HG03135 (cell line): ENCODE results near the gene GSTT2.
"Not testable (repeated sequence)": the region's sequence is repeated elsewhere in the genome, so short reads cannot be mapped to it uniquely, and the experiment has no call there.

Source experiments
- ATAC-seq: cut with Tn5 transposase; IDR thresholded peaks from one replicate; pipeline ENCODE4 v1.9.1; 2021; ENCODE audit warnings: mild to moderate bottlenecking, moderate library complexity; ENCODE audit not compliant: unreplicated experiment

GSTT2 gene

DNA sequence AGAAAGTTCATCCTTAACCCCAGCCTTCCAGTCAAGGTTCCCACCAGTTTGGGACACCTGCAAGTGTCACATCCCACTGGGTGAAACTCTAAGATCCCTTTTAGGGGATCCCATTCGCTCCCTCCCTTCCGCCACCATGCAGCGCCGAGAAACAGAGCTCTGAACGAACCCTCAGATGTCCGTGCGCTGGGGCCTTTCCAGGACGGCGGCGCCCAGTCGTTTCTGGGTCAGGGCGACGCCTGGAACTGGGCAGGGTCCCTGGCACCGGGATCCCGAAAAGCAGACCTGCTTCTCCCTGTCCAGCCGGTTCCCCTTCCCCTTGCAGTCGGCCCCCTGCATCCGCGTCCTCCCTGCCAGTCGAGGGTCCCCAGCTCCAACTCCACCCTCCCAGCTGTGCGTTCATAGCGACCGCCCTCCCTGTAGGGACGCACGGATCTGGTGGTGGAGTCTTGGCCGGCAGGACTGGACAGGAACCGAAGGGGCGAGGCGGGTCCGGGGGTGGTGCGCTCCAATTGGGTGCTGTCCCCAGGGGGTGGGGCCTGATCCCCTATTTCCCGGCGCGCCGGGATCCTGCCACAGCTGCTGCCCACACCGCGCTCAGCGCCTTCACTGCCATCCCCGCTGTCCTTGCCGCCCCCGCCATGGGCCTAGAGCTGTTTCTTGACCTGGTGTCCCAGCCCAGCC lies at the start of gene GSTT2:
Gene GSTT2 (plus strand): TSS at position 578 of the 684 bp plus-strand sequence.
- not testable (repeated sequence) for ATAC-seq

DNA sequence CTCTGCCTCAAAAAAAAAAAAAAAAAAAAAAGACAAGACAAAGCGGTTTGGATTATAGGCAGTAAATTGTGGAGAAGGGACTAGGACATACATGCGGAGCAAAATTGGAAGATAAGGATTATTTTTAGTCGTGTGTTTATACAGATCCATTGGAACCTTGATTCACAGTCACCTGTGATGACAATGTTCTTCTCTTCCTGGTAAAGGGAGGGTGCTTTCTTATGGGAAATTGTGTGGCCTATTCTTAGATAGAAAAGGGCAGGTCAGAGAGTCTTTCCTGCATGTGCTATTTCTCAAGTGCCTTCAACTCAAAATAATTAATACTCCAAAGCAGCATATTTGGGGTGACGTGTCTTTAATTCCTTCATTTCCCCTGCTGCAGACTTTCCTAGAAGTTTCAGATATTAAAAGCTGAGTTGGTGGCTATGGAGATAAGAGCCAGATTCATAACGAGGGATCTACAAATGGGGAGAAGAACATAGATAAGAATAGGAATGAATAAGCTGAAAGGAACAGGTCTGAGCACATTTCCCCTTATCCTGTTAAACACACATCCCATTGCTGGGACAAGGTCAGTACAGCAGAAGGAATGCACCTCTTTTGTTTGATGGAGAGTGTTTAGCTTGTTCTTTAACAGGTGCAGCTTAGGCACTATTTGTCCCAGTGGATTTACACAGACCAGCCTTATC lies 41.5 kb upstream of the GSTT2 start:
- ATAC-seq: no peak

DNA sequence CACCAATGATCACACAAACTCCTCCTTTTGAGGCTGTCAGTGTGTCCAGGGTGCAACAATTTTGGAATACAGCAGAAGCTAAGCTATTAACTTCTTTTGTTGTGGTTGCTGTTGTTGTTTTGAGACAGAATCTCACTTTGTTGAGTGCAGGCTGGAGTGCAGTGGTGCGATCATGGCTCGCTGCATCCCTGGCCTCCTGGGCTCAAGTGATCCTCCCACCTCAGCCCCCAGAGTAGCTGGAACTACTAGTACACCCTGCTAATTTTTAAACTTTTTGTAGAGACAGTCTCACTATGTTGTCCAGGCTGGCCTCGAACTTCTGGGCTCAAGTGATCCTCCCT lies 40.9 kb upstream of the GSTT2 start:
- no peak for ATAC-seq

DNA sequence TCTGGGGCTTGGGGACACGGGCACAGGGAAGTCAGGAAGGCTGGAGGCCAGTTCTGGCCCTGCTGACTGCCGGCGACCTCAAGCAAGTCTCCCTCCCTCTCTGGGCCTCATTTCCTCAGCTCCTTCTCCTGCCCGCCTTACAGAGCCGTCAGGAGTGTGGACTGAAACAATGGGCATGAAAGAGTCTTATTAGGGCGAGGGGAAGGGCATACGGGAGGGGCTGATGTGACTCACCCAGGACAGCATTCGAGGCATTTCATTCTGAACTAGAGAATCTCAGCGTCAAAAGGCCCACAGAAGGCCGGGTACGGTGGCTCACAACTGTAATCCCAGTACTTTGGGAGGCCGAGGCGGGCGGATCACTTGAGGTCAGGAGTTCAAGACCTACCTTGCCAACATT lies 39.8 kb upstream of the GSTT2 start:
- not testable (repeated sequence) for ATAC-seq

DNA sequence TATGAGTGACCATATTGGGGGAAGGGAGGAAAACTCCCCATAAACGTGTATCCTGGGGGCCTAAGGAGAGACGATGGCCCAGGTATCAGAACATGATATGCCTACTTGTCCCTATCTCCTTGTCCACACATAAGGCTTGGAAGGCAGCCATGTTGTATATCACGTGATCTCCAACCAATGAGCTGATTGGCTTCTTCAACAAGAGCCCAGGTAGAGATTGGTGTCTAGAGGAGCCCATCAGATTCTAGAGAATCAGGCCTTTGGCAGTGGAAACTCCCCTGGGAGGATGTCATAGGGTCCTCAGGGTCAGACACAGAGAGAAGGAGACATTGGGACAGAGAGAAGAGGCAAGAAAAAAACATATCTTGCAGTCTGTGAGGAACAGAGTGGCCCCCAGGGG lies 32.5 kb upstream of the GSTT2 start:
- ATAC-seq: not testable (repeated sequence)

DNA sequence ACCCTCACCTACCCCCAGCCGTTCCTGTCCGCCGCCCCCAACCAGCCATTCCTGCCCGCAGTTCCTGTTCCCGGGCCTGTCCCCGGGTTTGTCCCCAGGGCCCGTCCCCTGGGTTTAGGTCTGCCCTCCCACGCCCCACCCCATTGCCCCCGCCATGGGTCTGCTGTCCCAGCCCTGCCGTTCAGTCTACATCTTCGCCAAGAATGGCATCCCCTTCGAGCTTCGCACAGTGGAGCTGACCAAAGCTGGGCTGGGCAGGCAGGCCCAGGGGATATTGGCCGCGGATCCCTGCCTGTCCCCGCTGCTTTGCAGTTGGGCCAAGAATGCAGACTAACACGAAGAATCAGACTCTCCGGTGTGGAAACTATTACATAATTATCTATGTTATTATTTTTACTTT lies 30.2 kb upstream of the GSTT2 start:
- ATAC-seq: not testable (repeated sequence)

DNA sequence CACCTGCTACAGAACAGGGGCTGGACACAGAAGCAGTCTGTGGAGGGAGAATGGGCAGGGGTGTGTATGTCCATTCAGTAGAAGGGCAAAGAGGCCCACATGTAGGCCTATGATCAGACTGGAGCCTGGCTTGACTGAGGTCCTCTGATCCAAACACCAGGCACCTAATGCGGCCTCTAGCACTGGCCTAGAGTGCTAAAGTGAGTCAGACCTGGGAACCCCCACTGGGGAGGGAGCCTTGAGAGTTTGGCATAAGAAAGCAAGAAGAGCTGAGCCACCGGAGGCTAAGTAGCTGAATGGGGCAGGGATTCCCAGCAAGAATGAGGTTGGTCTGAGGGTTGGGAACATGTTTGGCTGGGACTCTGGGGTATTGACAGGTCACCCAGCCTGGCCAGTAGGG lies 28.6 kb upstream of the GSTT2 start:
- not testable (repeated sequence) for ATAC-seq

DNA sequence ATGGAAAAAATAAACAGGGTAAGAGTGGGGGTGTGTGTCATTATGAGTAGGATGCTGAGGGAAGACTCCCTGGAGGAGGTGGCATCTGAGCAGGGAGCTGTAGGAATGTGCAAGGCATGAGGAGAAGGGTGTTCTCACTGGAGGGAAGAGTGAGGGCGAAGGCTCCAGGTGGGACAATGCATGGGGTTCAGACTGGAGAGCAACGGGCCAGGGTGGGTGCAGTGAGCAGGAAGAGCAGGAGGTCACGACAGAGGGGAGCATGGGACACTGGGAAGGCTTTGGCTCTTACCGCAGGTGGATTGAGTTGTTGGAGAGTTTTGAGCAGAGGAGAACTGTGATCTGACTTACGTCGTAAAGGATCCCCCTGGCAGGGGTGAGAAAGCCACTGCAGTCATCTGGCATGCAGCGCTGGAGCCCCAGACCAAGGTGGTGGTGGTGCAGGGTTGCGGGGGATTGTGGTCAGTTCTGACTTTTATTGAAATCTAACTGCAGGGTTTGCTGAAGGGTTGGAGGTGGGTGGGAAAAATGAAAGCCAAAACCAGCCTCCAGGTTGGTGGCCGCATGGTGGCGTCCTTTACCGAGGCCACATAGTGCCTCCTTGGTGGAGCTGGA lies 27.0 kb upstream of the GSTT2 start:
- ATAC-seq: not testable (repeated sequence)

DNA sequence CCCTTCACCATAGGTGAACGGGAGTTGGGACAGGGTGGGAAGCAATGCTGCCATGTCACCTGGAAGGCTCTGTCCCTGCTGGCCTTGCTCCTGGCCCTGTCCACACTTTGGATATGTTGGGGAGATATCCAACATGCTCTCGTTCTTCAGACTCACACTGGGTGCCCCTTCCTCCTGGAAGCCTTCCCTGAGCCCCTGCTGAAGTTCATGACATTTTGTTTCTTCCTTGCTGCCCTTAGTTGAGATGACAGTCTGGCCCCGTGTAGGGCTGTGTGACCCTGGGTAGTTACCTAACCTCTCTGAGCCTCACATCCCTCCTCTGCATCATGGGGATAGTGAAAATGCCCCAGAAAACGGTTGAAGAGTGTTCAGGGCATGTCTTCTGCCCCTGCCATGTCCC lies 26.4 kb upstream of the GSTT2 start:
- not testable (repeated sequence) for ATAC-seq

DNA sequence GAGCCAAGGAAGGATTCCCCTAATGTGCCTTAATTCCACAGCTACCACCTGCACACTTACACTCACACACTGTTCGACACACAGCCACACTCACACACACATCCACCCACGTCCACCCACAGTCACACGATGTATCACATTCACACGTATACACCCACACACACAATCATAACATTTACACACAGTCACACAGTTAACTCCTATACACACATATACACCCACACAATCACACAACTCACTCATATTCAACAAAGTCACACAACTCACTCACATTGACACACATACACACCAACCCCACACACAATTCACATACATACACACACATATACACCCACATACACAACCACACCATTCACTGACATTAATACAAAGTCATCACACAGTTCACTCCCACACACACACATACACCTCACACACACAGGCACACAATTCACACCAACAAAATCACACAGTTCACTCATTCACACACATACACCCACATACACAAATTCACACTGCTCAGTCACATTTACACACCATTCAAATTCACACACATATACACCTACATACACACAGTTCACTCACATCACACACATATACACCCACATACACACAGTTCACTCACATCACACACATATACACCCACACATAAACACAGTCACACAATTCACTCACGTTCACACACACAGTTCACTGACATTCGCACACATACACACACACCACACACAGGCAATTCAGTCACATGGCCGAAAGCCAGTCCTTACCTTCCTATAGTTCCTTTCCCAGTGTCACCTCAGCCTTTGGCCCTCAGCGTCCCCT lies 25.5 kb upstream of the GSTT2 start:
- ATAC-seq: not testable (repeated sequence)

DNA sequence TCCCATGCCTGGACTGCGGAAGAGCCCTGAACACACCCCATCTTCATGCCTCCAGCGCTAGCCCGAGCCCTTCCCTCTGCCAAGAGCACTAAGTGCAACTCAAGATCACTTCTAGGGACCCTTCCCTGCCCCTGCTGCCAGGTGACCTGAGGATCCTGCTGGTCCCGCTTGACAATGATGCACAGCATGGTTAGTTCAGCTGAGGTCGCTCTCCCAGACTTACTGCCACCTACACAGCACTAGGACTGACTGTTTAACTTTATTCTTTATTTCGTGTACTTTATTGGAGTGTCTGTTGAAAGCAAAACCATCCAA lies 25.0 kb upstream of the GSTT2 start:
- not testable (repeated sequence) for ATAC-seq

DNA sequence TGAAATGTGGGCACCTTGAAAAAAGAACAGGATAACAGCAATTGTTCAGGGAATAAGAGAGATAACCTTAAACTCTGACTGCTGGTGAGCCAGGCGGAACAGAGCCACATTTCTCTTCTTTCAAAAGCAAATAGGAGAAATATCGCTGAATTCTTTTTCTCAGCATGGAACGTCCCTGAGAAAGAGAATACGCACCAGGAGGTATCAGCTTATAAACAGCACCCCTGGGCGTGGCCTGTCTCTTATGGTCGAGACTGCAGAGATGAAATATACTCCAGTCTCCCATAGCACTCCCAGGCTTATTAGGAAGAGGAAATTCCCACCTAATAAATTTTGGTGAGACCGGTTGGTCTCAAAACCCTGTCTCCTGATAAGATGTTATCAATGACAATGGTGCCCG lies 24.0 kb upstream of the GSTT2 start:
- not testable (repeated sequence) for ATAC-seq

DNA sequence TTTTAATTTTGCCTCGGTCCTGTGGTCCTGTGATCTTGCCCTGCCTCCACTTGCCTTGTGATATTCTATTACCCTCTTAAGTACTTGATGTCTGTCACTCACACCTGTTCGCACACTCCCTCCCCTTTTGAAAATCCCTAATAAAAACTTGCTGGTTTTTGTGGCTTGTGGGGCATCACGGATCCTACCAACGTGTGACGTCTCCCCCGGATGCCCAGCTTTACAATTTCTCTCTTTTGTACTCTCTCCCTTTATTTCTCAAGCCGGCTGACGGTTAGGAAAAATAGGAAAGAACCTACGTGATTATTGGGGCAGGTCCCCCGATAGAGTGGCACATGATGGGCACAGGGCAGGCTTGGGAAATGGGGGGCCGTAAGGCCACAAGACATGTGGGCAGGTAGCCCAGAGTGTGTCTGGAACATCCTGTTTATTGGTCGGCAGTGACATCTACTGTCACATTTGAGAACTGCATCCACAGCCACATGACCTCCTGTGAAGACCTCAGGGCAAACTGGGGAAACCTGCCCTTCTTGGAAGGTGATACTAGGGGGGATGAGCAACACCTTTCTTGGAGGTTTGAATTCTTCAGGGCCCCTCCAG lies 23.5 kb upstream of the GSTT2 start:
- not testable (repeated sequence) for ATAC-seq

DNA sequence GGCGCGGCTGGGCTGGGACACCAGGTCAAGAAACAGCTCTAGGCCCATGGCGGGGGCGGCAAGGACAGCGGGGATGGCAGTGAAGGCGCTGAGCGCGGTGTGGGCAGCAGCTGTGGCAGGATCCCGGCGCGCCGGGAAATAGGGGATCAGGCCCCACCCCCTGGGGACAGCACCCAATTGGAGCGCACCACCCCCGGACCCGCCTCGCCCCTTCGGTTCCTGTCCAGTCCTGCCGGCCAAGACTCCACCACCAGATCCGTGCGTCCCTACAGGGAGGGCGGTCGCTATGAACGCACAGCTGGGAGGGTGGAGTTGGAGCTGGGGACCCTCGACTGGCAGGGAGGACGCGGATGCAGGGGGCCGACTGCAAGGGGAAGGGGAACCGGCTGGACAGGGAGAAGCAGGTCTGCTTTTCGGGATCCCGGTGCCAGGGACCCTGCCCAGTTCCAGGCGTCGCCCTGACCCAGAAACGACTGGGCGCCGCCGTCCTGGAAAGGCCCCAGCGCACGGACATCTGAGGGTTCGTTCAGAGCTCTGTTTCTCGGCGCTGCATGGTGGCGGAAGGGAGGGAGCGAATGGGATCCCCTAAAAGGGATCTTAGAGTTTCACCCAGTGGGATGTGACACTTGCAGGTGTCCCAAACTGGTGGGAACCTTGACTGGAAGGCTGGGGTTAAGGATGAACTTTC lies 18.7 kb upstream of the GSTT2 start, which contains the start of gene GSTT2B:
Gene GSTT2B (minus strand): TSS at position 112 of the 688 bp plus-strand sequence. CDS start 64 bp downstream, at position 48.
- not testable (repeated sequence) for ATAC-seq

DNA sequence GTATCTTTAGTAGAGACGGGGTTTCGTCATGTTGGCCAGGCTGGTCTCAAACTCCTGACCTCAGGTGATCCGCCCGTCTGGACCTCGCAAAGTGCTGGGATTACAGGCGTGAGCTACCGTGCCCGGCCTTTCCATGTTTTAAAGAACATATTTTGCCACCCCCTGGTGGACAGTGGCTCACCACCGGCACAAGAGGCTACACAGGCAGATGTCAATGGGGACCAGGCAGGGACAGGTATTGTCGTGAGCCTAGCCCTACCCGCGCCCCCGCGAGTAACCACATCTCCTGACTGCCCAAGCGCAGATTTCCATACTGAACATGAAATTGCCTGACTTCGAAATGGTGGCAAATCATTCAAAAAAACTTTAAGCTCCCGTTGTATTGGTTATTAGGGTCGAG lies 13.8 kb upstream of the GSTT2 start:
- peak; percentile 37 for ATAC-seq

DNA sequence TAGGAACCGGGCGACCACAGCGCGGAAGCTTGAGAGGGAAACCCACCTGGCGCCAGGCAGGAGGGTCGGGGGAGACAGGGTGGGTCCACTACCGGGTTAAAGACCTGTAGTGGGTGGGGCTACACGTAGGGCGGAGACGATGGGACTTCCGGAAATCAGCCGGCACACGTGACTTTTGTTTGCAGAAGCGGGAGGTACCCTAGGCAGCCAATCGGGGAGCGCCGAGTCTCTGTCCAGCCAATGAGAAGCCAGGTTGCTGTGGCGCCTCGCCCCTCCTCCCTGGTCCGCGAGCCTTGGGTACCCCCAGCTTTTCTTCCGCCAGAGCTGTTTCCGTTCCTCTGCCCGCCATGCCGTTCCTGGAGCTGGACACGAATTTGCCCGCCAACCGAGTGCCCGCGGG lies 13.4 kb upstream of the GSTT2 start, which contains the start of gene DDTL:
Gene DDTL (plus strand): TSS at position 321 of the 400 bp plus-strand sequence. CDS start 27 bp downstream, at position 348.
- ATAC-seq: peak; percentile 90

DNA sequence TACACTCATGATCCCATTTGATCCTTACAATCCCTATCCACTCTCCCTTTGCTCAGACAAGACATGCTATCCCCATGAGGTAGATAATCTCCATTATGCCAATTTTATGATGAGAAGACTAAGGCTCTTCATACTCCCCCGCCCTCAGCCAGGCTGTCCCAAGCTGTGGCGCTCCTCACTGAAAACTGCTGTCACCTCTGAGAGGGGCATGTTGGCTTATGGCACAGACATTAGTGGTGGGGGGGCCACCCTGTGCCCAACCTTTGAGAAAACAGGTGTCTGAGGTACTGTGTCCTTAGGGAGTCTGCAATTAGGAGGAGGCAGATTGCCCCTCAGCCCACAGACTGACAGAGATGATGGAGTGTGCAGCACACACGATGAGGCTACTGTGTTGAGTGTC lies 10.9 kb upstream of the GSTT2 start:
- no peak for ATAC-seq

DNA sequence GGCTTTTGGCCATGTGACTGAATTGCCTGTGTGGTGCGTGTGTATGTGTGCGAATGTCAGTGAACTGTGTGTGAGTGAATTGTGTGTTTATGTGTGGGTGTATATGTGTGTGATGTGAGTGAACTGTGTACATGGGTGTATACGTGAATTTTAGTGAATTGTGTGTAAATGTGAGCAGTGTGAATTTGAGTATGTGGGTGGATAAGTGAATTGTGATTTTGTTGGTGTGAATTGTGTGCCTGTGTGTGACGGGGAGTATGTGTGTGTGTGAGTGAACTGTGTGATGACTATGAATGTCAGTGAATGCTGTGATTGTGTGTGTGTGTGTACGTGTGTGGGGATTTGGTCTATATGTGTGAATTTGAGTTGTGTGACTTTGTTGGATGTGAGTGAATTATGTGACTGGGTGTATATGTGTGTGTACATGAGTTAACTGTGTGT lies 9.7 kb upstream of the GSTT2 start:
- no peak for ATAC-seq

DNA sequence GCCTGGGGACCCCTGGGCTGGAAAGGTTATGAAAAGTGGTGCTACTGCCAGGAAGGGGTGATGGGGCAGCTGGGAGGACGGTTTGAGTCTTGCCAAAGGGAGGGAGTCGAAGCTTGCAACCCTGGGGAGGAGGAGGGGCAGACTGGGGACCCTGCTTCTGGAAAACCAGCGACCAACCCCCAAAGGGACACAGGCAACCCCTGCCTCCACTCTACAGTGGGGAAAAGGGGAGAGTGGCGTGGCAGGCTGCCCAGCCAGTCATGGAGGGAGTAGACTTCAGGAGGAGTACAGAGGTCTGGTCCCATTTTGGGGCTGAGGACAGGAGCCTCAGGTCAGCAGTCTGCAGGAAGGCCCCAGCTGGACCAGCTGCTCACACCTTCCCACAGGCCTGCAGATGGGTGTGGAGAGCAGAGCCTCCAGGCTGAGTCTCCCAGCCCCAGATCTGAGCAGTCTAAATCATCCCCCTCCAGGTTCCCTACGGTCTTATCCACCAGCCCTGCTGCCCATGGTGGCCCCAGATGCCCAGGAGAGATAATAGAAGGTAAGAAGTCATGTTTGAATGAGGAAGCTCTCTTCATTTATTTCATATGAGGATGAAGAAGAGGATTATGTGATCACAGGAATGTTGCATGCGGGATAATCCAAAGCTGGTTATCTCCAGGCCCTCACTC lies 9.0 kb upstream of the GSTT2 start:
- no peak for ATAC-seq

DNA sequence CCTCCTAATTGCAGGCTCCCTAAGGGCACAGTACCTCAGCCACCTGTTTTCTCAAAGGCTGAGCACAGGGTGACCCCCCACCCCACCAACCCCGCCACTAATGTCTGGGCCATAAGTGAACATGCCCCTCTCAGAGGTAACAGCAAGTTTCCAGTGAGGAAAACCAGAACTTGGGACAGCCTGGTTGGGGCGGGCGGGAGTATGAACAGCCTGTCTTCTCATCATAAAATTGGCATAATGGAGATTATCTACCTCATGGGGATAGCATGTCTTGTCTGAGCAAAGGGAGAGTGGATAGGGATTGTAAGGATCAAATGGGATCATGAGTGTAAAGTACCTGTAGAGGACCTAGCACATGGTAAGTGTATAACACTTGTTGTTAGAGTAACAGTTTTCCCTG lies 8.0 kb upstream of the GSTT2 start:
- ATAC-seq: not testable (repeated sequence)
